Activated naive CD8-positive, alpha-beta T cell treated with anti-CD3 and anti-CD28 coated beads, Interleukin-2, amount 10 ng/mL, durations not matched to agents 7 days and 5 days (primary cell): ENCODE results near the gene NXT2. TPM values are rescaled to one million over a fixed set of nuclear protein-coding genes. Genes with fewer than 3 reads are reported as not detected.
"Not testable (repeated sequence)": the region's sequence is repeated elsewhere in the genome, so short reads cannot be mapped to it uniquely, and the experiment has no call there.

Source experiments
- ATAC-seq: fragments of 150-1000 bp; cut with Tn5 transposase; one replicate; pipeline ENCODE4 v1.10.0; 2021; ENCODE audit warnings: low read depth, moderate library complexity
- POLR2A ChIA-PET: fragments of 350-600 bp; sonication (Branson Sonifier 250); formaldehyde crosslinking; loops from one replicate; lab custom pipeline; 2021; ENCODE audit warnings: antibody characterized with exemption; lab: Charles Lee
- DNase-seq: peaks from one replicate; pipeline ENCODE4 v3.0.0; 2021
- H3K27ac Mint-ChIP-seq: one replicate; pipeline ENCODE4 v1.8.0; 2022; ENCODE audit warnings: mild to moderate bottlenecking, mixed read lengths
- H3K27me3 Mint-ChIP-seq: one replicate; pipeline ENCODE4 v1.8.0; 2022; ENCODE audit warnings: mild to moderate bottlenecking, moderate library complexity, mixed read lengths
- H3K36me3 Mint-ChIP-seq: one replicate; pipeline ENCODE4 v1.8.0; 2021; ENCODE audit warnings: mild to moderate bottlenecking, mixed read lengths
- H3K4me1 Mint-ChIP-seq: one replicate; pipeline ENCODE4 v1.8.0; 2021; ENCODE audit warnings: mixed read lengths
- H3K4me3 Mint-ChIP-seq: one replicate; pipeline ENCODE4 v1.8.0; 2022; ENCODE audit warnings: mild to moderate bottlenecking, moderate library complexity, mixed read lengths
- H3K9me3 Mint-ChIP-seq: one replicate; pipeline ENCODE4 v1.8.0; 2021; ENCODE audit warnings: mixed read lengths
- total RNA-seq, 2 experiments: library from RNA; stranded (reverse); gene quantifications; one replicate each; pipeline ENCODE4 v1.2.3, GENCODE V29; 2021

The NXT2 gene
- 10 to 100 TPM in 1 of 2 experiments, 1 to 10 TPM in 1; 9.9 to 11.2 TPM for total RNA-seq

DNA sequence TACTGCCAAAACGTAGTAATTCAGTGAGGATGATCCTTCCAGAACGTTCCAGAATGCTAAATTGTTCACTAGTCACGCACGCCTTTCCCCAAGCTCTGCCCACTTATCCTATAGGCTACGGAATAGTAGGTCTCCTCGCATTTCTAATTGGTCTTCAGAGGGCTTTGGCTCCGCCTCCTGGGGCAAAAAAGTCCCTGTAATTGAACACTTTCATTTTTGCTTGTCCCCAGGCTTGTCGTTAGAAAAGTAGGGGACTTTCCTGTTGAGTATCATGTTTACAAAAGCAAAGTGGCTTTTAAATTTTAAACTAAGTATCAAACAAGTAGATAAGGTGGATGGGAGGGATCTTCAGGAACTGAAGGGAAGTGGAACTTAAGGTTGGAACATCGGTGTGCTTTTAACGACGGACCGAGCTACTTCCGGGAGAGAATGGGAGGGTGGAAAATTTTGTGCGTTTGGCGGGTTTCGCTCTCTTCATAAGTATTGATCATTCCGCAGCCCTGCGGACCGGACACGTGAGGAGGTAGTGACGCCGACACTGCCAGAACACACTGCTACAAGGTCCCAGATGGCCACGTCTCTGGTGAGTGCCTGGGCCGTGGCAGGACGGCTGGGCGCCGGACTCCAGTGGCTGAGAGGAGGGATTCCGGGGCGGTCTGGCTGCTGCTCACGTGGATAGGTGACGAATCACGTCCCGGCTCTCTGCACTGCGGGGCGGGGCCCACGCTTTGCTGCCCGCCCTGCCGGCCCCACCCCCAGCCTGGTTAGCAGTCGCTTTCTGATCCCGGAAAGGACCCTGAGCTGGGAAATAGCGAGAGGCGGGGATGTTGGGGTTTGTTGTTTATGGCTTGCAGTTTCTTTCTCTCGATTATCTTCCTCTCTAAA is at the start of gene NXT2:
Gene NXT2 (plus strand): TSS at position 406 of the 885 bp plus-strand sequence. CDS start 163 bp downstream, at position 569.
- H3K27ac Mint-ChIP-seq = peak within 1 kb of the TSS; percentile 91
- peak; percentile 84 for DNase-seq
- H3K4me3 Mint-ChIP-seq = peak within 1 kb of the TSS; percentile 90
- ATAC-seq = peak; percentile 97
- peaks cover 3% of the 10 kb centered on the region for H3K36me3 Mint-ChIP-seq
- POLR2A ChIA-PET = interaction anchor here (1.0 to 1.6 kb wide), 2 partner anchors 98 to 184 kb away, joined by 3 to 4 read pairs; no protein-coding TSS in a partner anchor
- peaks cover 12% of the 10 kb centered on the region for H3K4me1 Mint-ChIP-seq
- H3K27me3 Mint-ChIP-seq = peaks cover 5% of the 10 kb centered on the region
- H3K9me3 Mint-ChIP-seq = no peaks in the 10 kb centered on the region

DNA sequence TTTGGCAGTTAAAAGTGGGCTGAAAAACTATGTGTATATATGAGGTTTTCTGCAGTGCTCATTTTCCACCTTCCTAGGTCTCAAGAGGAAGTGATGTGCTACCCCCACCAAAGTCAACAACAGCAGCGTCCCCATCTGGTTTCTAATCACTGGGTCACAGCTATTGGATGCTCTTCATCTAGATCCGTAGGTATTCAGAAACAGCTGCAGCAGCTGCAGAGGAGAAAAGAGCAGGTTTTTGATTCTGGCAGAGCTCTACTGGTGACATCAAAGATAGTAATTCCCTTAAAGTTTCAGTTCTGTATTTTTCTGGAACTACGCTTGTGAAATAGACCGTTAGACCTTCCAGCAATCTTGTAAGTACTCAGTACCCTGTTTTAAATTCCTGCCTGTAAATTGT is 49.0 kb upstream of the NXT2 start:
- H3K27me3 Mint-ChIP-seq = peaks cover 2% of the 10 kb centered on the region
- H3K4me1 Mint-ChIP-seq = no peaks in the 10 kb centered on the region
- DNase-seq (no peak), ATAC-seq (no peak)
- H3K36me3 Mint-ChIP-seq = no peaks in the 10 kb centered on the region
- no peaks in the 10 kb centered on the region for H3K9me3 Mint-ChIP-seq
- H3K27ac Mint-ChIP-seq = no peak overlapping the region
- H3K4me3 Mint-ChIP-seq = no peak overlapping the region
- POLR2A ChIA-PET = no interaction called here

DNA sequence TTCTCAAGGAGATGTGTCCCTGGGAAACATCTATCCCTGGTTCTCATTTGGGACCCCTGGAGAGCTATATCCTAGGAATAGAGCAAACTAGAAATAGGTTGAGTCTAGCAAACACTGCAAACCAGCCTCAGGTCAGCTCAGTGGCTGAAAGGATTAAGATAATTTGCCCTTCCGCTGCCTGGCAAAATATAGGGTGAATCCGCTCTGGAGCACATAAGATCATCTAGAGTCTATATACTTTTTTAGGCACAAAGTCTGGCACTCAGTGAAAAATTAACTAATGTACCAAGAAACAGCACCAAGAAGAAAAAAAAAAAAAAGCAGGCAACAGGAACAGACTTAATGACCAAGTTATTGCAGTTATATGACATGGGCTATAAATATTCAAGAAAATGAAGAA is 47.5 kb upstream of the NXT2 start:
- ATAC-seq = no peak
- Mint-ChIP-seq H3K4me3 (no peak overlapping the region), H3K27me3 (peaks cover 4% of the 10 kb centered on the region), H3K27ac (no peak overlapping the region), H3K4me1 (no peaks in the 10 kb centered on the region), H3K36me3 (no peaks in the 10 kb centered on the region), H3K9me3 (no peaks in the 10 kb centered on the region)
- POLR2A ChIA-PET = no interaction called here
- DNase-seq = no peak

DNA sequence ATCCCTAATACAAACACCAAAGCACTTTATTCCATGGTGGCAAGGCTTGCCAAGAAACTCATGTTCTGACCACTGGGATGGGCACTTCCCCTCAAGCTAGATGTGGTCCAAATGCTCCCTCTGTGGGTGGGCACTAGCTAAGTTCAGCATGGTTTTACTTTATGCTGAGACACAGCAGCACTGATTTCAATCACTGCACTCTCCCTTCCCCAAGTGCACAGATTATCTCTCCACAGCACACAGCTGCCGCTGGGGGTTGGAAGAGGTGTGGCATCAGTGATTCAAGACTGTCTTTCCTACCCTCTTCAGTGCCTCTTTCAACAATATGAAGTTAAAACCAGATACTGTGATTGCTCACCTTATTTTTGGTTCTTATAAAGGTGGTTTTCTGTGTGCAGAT is 38.2 kb upstream of the NXT2 start:
- no peaks in the 10 kb centered on the region for H3K9me3 Mint-ChIP-seq

DNA sequence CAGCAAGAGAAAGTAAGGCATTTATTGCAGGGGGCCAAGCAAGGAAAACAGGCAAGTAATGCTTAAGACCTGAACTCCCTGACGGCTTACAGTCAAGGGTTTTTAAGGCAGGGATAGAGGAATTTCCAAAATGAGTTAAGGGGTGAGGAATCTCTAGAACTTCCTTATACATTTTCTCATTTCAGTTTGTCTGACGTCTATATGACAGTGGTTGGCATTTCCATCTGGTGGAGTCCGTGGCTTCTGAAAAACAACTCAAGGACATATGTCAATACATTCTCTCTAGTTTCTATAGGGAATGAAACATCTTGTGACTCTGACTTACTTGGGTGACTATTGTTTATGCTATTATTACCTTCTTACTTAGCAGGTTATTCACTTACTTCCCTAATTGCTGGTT is 35.5 kb upstream of the NXT2 start:
- H3K27me3 Mint-ChIP-seq = peaks cover 2% of the 10 kb centered on the region
- no peaks in the 10 kb centered on the region for H3K4me1 Mint-ChIP-seq
- ATAC-seq (no peak), DNase-seq (no peak)
- H3K36me3 Mint-ChIP-seq = no peaks in the 10 kb centered on the region
- no peaks in the 10 kb centered on the region for H3K9me3 Mint-ChIP-seq
- POLR2A ChIA-PET = no interaction called here
- H3K4me3 Mint-ChIP-seq = no peak overlapping the region
- H3K27ac Mint-ChIP-seq = no peak overlapping the region

More for the DNA sequence above, 38.2 kb upstream of the NXT2 start:
- Mint-ChIP-seq H3K4me1 (no peaks in the 10 kb centered on the region), H3K36me3 (no peaks in the 10 kb centered on the region), H3K4me3 (no peak overlapping the region), H3K27me3 (peaks cover 3% of the 10 kb centered on the region), H3K27ac (no peak overlapping the region)
- DNase-seq = no peak
- POLR2A ChIA-PET = no interaction called here
- no peak for ATAC-seq

DNA sequence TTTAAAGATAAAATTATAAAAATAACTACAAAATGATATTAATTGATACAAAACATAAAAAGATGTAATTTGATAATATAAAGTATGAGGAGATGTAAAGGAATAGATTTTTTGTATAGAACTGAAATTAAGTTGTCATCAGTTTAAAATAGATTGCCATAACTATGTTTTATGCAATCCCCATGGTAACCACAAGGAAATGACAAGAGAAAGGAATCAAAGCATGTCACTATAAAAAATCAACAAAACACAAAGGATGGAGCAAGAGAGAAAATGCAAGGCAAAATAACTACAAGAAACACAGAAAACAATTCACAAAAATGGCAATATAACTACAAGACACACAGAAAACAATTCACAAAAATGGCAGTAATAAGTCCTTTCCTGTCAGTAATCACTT is 27.7 kb upstream of the NXT2 start:
- no peaks in the 10 kb centered on the region for H3K9me3 Mint-ChIP-seq
- H3K4me3 Mint-ChIP-seq = no peak overlapping the region
- H3K27ac Mint-ChIP-seq = no peak overlapping the region
- ATAC-seq (no peak), DNase-seq (no peak)
- peaks cover 22% of the 10 kb centered on the region for H3K27me3 Mint-ChIP-seq
- POLR2A ChIA-PET = no interaction called here
- no peaks in the 10 kb centered on the region for H3K36me3 Mint-ChIP-seq
- no peaks in the 10 kb centered on the region for H3K4me1 Mint-ChIP-seq

DNA sequence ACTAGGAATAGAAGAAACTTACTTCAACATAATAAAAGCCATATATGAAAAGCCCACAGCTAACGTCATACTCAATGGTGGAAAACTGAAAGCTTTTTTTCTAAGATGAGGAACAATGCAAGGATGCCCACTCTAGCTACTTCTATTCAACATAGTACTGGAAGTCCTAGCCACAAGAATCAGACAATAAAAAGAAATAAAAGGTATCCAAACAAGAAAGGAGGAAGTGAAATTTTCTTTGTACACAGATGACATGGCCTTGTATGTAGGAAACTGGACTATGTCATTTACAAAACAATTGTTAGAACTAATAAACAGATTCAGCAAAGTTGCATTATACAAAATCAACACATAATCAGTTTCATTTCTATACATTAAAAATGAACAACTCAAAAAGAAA is 25.5 kb upstream of the NXT2 start:
- Mint-ChIP-seq H3K4me3 (no peak overlapping the region), H3K36me3 (no peaks in the 10 kb centered on the region), H3K4me1 (no peaks in the 10 kb centered on the region), H3K27ac (no peak overlapping the region), H3K27me3 (peaks cover 25% of the 10 kb centered on the region), H3K9me3 (no peaks in the 10 kb centered on the region)
- ATAC-seq (no peak), DNase-seq (no peak)
- POLR2A ChIA-PET = interaction anchor here (0.7 kb wide), 1 partner anchor 51 kb away, joined by 3 read pairs; no protein-coding TSS in a partner anchor

DNA sequence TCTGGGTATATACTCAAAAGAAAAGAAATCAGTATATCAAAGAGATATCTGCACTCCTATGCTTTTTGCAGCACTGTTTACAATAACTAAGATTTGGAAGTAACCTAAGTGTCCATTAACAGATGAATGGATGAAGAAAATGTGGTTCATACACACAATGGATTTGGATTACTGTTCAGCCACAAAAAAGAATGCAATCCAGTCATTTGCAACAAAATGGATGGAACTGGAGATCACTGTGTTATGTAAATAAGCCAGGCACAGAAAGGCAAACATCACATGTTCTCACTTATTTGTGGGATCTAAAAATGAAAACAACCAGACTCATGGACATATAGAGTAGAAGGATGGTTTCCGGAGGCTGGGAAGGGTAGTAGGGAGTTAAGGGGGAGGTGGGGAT is 17.6 kb upstream of the NXT2 start:
- no peaks in the 10 kb centered on the region for H3K36me3 Mint-ChIP-seq
- ATAC-seq = no peak
- peaks cover 11% of the 10 kb centered on the region for H3K27me3 Mint-ChIP-seq
- no peaks in the 10 kb centered on the region for H3K4me1 Mint-ChIP-seq
- no peak overlapping the region for H3K27ac Mint-ChIP-seq
- POLR2A ChIA-PET = no interaction called here
- no peaks in the 10 kb centered on the region for H3K9me3 Mint-ChIP-seq
- H3K4me3 Mint-ChIP-seq = no peak overlapping the region
- DNase-seq = no peak

DNA sequence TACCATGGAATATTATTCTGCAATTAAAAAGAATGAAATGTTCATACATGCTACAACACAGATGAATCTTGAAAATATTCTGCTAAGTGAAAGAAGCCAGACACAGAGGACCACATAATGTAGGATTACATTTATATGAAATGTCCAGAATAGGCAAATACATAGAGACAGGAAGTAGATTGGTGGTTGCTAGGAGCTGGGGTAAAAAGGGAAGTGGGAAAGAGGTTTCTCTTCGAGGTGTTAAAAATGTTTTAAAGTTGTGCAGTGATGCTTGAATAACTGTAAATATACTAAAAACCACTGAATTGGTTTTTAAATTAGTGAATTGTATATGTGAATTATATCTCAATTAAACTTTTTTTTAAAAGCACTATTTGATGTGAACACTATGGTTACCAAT is 3.6 kb upstream of the NXT2 start:
- H3K4me1 Mint-ChIP-seq = peaks cover 11% of the 10 kb centered on the region
- no peak for DNase-seq
- POLR2A ChIA-PET = no interaction called here
- no peak for ATAC-seq
- H3K27me3 Mint-ChIP-seq = peaks cover 9% of the 10 kb centered on the region
- H3K4me3 Mint-ChIP-seq = no peak overlapping the region
- H3K27ac Mint-ChIP-seq = no peak overlapping the region
- H3K9me3 Mint-ChIP-seq = no peaks in the 10 kb centered on the region
- H3K36me3 Mint-ChIP-seq = no peaks in the 10 kb centered on the region

DNA sequence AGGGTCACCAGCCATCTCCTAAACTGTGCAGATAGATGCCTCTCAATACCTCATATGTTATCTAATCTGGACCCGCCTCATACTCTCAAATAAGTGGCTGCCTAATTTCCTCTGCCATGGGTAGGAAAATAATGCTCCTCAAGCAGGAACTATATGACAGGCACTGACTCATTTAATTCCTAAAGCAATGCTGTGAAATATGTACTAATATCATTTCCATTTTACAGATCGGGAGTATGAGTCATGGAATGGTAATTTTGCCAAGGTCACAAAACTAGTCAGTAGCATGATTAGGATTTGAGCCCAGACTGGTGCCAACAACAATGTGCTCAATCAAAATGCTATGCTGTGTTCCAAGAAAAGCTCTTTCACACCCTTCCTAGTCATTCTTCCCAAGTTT is 3.0 kb upstream of the NXT2 start:
- H3K36me3 Mint-ChIP-seq = no peaks in the 10 kb centered on the region
- H3K9me3 Mint-ChIP-seq = no peaks in the 10 kb centered on the region
- peaks cover 12% of the 10 kb centered on the region for H3K4me1 Mint-ChIP-seq
- DNase-seq = no peak
- H3K27me3 Mint-ChIP-seq = peaks cover 8% of the 10 kb centered on the region
- no peak for ATAC-seq
- H3K27ac Mint-ChIP-seq = no peak overlapping the region
- POLR2A ChIA-PET = no interaction called here
- no peak overlapping the region for H3K4me3 Mint-ChIP-seq

DNA sequence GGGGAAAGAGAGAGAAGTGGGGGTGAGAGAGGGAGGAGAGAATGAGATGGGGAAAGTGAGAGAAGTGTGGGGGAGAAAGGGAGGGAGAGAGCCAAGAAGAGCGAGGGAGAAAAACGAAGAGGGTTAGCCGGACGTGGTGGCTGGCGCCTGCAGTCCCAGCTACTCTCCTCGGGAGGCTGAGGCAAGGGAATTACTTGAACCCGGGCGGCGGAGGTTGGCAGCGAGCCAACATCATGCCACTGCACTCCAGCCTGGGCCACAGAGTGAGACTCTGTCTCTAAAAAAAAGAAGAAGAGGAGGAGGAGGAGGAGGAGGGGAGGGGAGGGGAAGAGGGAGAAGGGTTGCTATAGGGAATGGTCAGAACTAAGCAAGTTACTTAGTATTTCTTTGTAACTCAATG is 1.7 kb upstream of the NXT2 start:
- Mint-ChIP-seq H3K27ac (no peak overlapping the region), H3K4me3 (no peak overlapping the region), H3K36me3 (peaks cover 3% of the 10 kb centered on the region), H3K27me3 (peaks cover 8% of the 10 kb centered on the region), H3K4me1 (peaks cover 12% of the 10 kb centered on the region), H3K9me3 (no peaks in the 10 kb centered on the region)
- POLR2A ChIA-PET = no interaction called here
- ATAC-seq (no peak), DNase-seq (no peak)

DNA sequence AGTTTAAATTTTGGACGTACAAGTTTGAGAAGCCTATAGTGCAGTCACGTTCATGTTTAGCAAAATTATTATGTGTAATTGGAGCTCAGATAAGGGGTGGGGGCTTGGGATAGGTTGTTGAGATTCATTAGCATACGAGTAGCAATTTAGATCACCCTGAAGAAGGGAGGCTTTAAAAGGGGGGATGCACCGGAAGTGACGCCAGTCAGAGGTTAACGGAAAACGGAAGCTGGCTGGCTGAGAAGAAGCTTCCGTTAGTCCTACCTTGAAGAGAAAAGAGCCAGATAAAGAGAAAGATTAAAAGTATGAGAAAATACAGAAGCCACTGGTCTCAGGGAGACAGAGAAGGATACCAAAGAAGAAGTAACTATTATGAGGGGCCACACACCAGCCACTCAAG is 1.1 kb upstream of the NXT2 start:
- Mint-ChIP-seq H3K4me1 (peaks cover 12% of the 10 kb centered on the region), H3K9me3 (no peaks in the 10 kb centered on the region), H3K27ac (no peak overlapping the region), H3K36me3 (peaks cover 3% of the 10 kb centered on the region), H3K27me3 (peaks cover 6% of the 10 kb centered on the region), H3K4me3 (no peak overlapping the region)
- POLR2A ChIA-PET = no interaction called here
- ATAC-seq (no peak), DNase-seq (no peak)

DNA sequence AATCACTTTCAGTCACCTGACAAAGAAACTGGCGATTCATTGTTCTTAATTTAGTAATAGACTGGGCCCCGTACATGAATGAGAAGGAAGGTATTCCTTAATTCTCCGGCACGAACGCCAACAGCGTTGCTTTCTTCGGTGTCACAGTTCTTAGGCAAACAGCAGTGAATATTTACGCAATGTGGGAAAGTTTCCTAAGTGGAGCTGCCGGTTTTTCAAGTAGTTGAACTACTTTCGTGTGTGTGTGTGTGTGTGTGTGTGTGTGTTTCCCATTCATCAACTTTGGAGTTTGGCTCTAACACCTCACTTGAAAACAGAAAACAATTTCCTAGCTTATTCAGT is 651 bp downstream of the NXT2 start:
- H3K36me3 Mint-ChIP-seq = peaks cover 3% of the 10 kb centered on the region
- H3K4me3 Mint-ChIP-seq = peak overlapping the region; percentile 90
- H3K9me3 Mint-ChIP-seq = no peaks in the 10 kb centered on the region
- POLR2A ChIA-PET = interaction anchor here (1.0 to 1.6 kb wide), 2 partner anchors 97 to 183 kb away, joined by 3 to 4 read pairs; no protein-coding TSS in a partner anchor
- peak overlapping the region; percentile 91 for H3K27ac Mint-ChIP-seq
- H3K27me3 Mint-ChIP-seq = peaks cover 5% of the 10 kb centered on the region
- DNase-seq (no peak), ATAC-seq (no peak)
- H3K4me1 Mint-ChIP-seq = peaks cover 12% of the 10 kb centered on the region

DNA sequence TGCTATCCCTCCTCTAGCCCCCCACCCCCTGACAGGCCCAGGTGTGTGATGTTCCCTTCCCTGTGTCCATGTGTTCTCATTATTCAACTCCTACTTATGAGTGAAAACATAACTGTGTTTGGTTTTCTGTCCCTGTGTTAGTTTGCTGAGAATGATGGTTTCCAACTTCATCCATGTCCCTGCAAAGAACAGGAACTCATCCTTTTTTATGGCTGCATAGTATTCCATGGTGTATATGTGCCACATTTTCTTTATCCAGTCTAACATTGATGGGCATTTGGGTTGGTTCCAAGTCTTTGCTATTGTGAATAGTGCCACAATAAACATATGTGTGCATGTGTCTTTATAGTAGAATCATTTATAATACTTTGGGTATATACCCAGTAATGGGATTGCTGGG is 2.4 kb downstream of the NXT2 start:
- H3K27ac Mint-ChIP-seq, POLR2A ChIA-PET, H3K9me3 Mint-ChIP-seq: not testable (repeated sequence)

More for the DNA sequence above, 2.4 kb downstream of the NXT2 start:
- not testable (repeated sequence) for H3K4me1 Mint-ChIP-seq, H3K36me3 Mint-ChIP-seq, DNase-seq, H3K4me3 Mint-ChIP-seq, ATAC-seq, H3K27me3 Mint-ChIP-seq
